H1 (cell line): ENCODE results near the gene SFTPA1. TPM values are rescaled to one million over a fixed set of nuclear protein-coding genes. Genes with fewer than 3 reads are reported as not detected.

Experiments
- CTCF ChIA-PET: fragments of 300-600 bp; sonication (Branson Sonifier 250); formaldehyde crosslinking; loops from one replicate; lab custom pipeline; 2021; ENCODE audit not compliant: partially characterized antibody; lab: Charles Lee
- POLR2A ChIA-PET: fragments of 300-600 bp; sonication (Branson Sonifier 250); formaldehyde crosslinking; loops from one replicate; lab custom pipeline; 2021; ENCODE audit warnings: inconsistent platforms; ENCODE audit not compliant: partially characterized antibody; lab: Charles Lee
- DNase-seq, 2 experiments: peaks; one replicate each; pipeline versions ENCODE4 v3.0.0 to v3.0.0-alpha.2; 2010 to 2022; ENCODE audit warnings: low spot score in 2 of 2, low read depth in 1 of 2, mixed read lengths in 1 of 2
- FAIRE-seq: peaks from 2 replicates; lab custom pipeline; 2011; peaks lifted over from hg19 to GRCh38; lab: Jason Lieb, UNC
- H2AFZ ChIP-seq: 2 replicates; pipeline ENCODE4 v1.8.1; 2012; ENCODE audit warnings: low read length, inconsistent platforms
- H2AK5ac ChIP-seq: 2 replicates; pipeline ENCODE4 v1.6.1; 2013; ENCODE audit warnings: low read depth, low read length
- H2BK120ac ChIP-seq: replicated peaks from 2 replicates; pipeline ENCODE3; 2013; ENCODE audit warnings: low read depth, low read length, inconsistent platforms
- H2BK12ac ChIP-seq: 2 replicates; pipeline ENCODE4 v1.6.1; 2013; ENCODE audit warnings: low read depth, low read length
- H2BK15ac ChIP-seq: 2 replicates; pipeline ENCODE4 v1.6.1; 2013; ENCODE audit warnings: low read length
- H2BK20ac ChIP-seq: 2 replicates; pipeline ENCODE4 v1.6.1; 2013; ENCODE audit warnings: low read length
- H2BK5ac ChIP-seq: 2 replicates; pipeline ENCODE4 v1.6.1; 2013; ENCODE audit warnings: low read depth, low read length
- H3K14ac ChIP-seq: 2 replicates; pipeline ENCODE4 v1.6.1; 2013; ENCODE audit warnings: inconsistent platforms; ENCODE audit not compliant: insufficient read length
- H3K18ac ChIP-seq: 2 replicates; pipeline ENCODE4 v1.6.1; 2013; ENCODE audit warnings: low read length; ENCODE audit errors: extremely low read depth
- H3K23ac ChIP-seq: 2 replicates; pipeline ENCODE4 v1.6.1; 2013; ENCODE audit warnings: inconsistent platforms; ENCODE audit not compliant: insufficient read length
- H3K23me2 ChIP-seq: 2 replicates; pipeline ENCODE4 v1.6.1; 2013; ENCODE audit warnings: low read depth, low read length
- H3K27ac ChIP-seq: 2 replicates; pipeline ENCODE4 v1.6.1; 2011; ENCODE audit warnings: low read depth, low read length, inconsistent platforms
- H3K27me3 ChIP-seq, 4 experiments: replicated peaks in 1 of 4; 1 replicate in 1 of 4; 2 replicates in 3 of 4; pipeline versions ENCODE4 v1.6.1 to v1.8.1; 2011 to 2013; ENCODE audit warnings: low read length in 3 of 4, mild to moderate bottlenecking in 3 of 4, inconsistent platforms in 2 of 4, mixed read lengths in 2 of 4, moderate library complexity in 1 of 4; ENCODE audit not compliant: control insufficient read depth in 3 of 4, insufficient read depth in 3 of 4; ENCODE audit errors: extremely low read depth in 1 of 4
- H3K36me3 ChIP-seq, 4 experiments: 2 replicates each; pipeline versions ENCODE4 v1.6.1 to v1.8.1; 2011 to 2013; ENCODE audit warnings: mild to moderate bottlenecking in 4 of 4, low read length in 3 of 4, moderate library complexity in 2 of 4, control low read depth in 1 of 4, inconsistent platforms in 1 of 4; ENCODE audit not compliant: insufficient read depth in 4 of 4, control insufficient read depth in 2 of 4
- H3K4ac ChIP-seq: replicated peaks from 2 replicates; pipeline ENCODE3; 2013; ENCODE audit warnings: low read length, low read depth, mixed read lengths, inconsistent platforms; ENCODE audit not compliant: insufficient read length
- H3K4me1 ChIP-seq, 4 experiments: replicated peaks in 1 of 4; 1 replicate in 1 of 4; 2 replicates in 3 of 4; pipeline versions ENCODE4 v1.6.1 to v1.8.1; 2011 to 2013; ENCODE audit warnings: low read length in 3 of 4, inconsistent platforms in 2 of 4, mixed read lengths in 1 of 4; ENCODE audit not compliant: insufficient read depth in 4 of 4, control insufficient read depth in 3 of 4
- H3K4me2 ChIP-seq, 2 experiments: 2 replicates each; pipeline versions ENCODE4 v1.6.1 to v1.8.1; 2011 to 2013; ENCODE audit warnings: low read depth in 2 of 2, low read length in 2 of 2, control low read depth in 1 of 2, inconsistent platforms in 1 of 2, mild to moderate bottlenecking in 1 of 2; ENCODE audit not compliant: insufficient read depth in 1 of 2
- H3K4me3 ChIP-seq, 4 experiments: fragments of 200-600, 300-600 bp in 1 of 4; sonication (generic), shearing (Covaris generic), sonication (Bioruptor Twin) in 1 of 4; 2 replicates each; pipeline versions ENCODE4 v1.5.1 to v1.8.1; 2011 to 2016; ENCODE audit warnings: low read length in 4 of 4, low read depth in 3 of 4, control low read depth in 2 of 4, inconsistent platforms in 2 of 4, mild to moderate bottlenecking in 2 of 4, mixed read lengths in 1 of 4, moderate library complexity in 1 of 4; ENCODE audit not compliant: insufficient read depth in 2 of 4; ENCODE audit errors: extremely low read depth in 1 of 4
- H3K56ac ChIP-seq: replicated peaks from 2 replicates; pipeline ENCODE3; 2013; ENCODE audit warnings: low read depth, mild to moderate bottlenecking, mixed read lengths, low read length, inconsistent platforms; ENCODE audit not compliant: insufficient read length
- H3K79me1 ChIP-seq: 2 replicates; pipeline ENCODE4 v1.6.1; 2013; ENCODE audit warnings: low read depth, low read length, control low read depth
- H3K79me2 ChIP-seq, 2 experiments: 2 replicates each; pipeline versions ENCODE4 v1.6.1 to v1.8.1; 2012 to 2013; ENCODE audit warnings: low read length in 2 of 2, mild to moderate bottlenecking in 2 of 2, inconsistent platforms in 1 of 2; ENCODE audit not compliant: insufficient read depth in 2 of 2, control insufficient read depth in 1 of 2
- H3K9ac ChIP-seq, 4 experiments: replicated peaks in 1 of 4; 1 replicate in 1 of 4; 2 replicates in 3 of 4; pipeline versions ENCODE4 v1.6.1 to v1.8.1; 2011 to 2013; ENCODE audit warnings: low read depth in 3 of 4, low read length in 3 of 4, control low read depth in 2 of 4, mild to moderate bottlenecking in 2 of 4, moderate library complexity in 2 of 4, inconsistent platforms in 1 of 4; ENCODE audit errors: extremely low read depth in 1 of 4
- H3K9me3 ChIP-seq, 2 experiments: 2 replicates each; pipeline versions ENCODE4 v1.6.1 to v1.8.1; 2012 to 2013; ENCODE audit warnings: mild to moderate bottlenecking in 2 of 2, moderate library complexity in 2 of 2, control low read depth in 1 of 2, inconsistent platforms in 1 of 2, low read depth in 1 of 2, low read length in 1 of 2, mixed read lengths in 1 of 2; ENCODE audit not compliant: insufficient read depth in 2 of 2
- H4K20me1 ChIP-seq, 2 experiments: replicated peaks in 1 of 2; 2 replicates each; pipeline versions ENCODE3 to v1.8.1; 2011 to 2013; ENCODE audit warnings: inconsistent platforms in 2 of 2, low read length in 2 of 2, mild to moderate bottlenecking in 1 of 2; ENCODE audit not compliant: insufficient read depth in 2 of 2, control insufficient read depth in 1 of 2
- H4K5ac ChIP-seq: 2 replicates; pipeline ENCODE4 v1.6.1; 2013; ENCODE audit warnings: low read length, low read depth, mixed read lengths, inconsistent platforms; ENCODE audit not compliant: insufficient read length
- H4K8ac ChIP-seq: 2 replicates; pipeline ENCODE4 v1.8.0; 2013; ENCODE audit warnings: mild to moderate bottlenecking, moderate library complexity, low read length, inconsistent platforms; ENCODE audit not compliant: insufficient read depth; ENCODE audit errors: extremely low read depth
- H4K91ac ChIP-seq: replicated peaks from 2 replicates; pipeline ENCODE3; 2013; ENCODE audit warnings: low read length, mixed read lengths, inconsistent platforms; ENCODE audit not compliant: insufficient read length
- CHD1 ChIP-seq: IDR thresholded peaks from 2 replicates; pipeline ENCODE4 v1.6.1; 2012; ENCODE audit warnings: low read depth, low read length, improper control_type of control experiment
- CHD2 ChIP-seq: IDR thresholded peaks from 2 replicates; pipeline ENCODE4 v1.6.1; 2012; ENCODE audit warnings: low read length, improper control_type of control experiment
- CTBP2 ChIP-seq: IDR thresholded peaks from 2 replicates; pipeline ENCODE4 v1.7.0; 2011; ENCODE audit warnings: borderline replicate concordance, mild to moderate bottlenecking, moderate library complexity, mixed read lengths, low read length; ENCODE audit not compliant: insufficient read depth, insufficient read length
- GTF2F1 ChIP-seq: IDR thresholded peaks from 2 replicates; pipeline ENCODE4 v1.6.1; 2012; ENCODE audit warnings: low read depth, low read length, improper control_type of control experiment, borderline replicate concordance
- HDAC2 ChIP-seq, 2 experiments: fragments of 300-600 bp in 1 of 2; sonication (generic) in 1 of 2; IDR thresholded peaks; 2 replicates each; pipeline ENCODE4 v1.6.1; 2011 to 2012; ENCODE audit warnings: low read depth in 2 of 2, low read length in 2 of 2, mild to moderate bottlenecking in 2 of 2, moderate library complexity in 2 of 2, borderline replicate concordance in 1 of 2, inconsistent platforms in 1 of 2
- KDM4A ChIP-seq: IDR thresholded peaks from one replicate; pipeline ENCODE4 v1.7.1; 2012; ENCODE audit warnings: low read depth, mild to moderate bottlenecking, moderate library complexity, low read length, inconsistent platforms; ENCODE audit not compliant: severe bottlenecking
- POLR2A ChIP-seq, 2 experiments: IDR thresholded peaks; 1 replicate in 1 of 2; 2 replicates in 1 of 2; pipeline ENCODE4 v1.6.1; 2011; ENCODE audit warnings: low read depth in 2 of 2, low read length in 2 of 2, mild to moderate bottlenecking in 2 of 2; ENCODE audit errors: control extremely low read depth in 1 of 2
- POLR2AphosphoS5 ChIP-seq: IDR thresholded peaks from 2 replicates; pipeline ENCODE4 v1.6.1; 2011; ENCODE audit warnings: low read depth, low read length
- RBBP5 ChIP-seq: IDR thresholded peaks from 2 replicates; pipeline ENCODE4 v1.7.1; 2012; ENCODE audit warnings: low read depth, mild to moderate bottlenecking, inconsistent platforms, low read length, moderate library complexity, borderline replicate concordance
- SAP30 ChIP-seq: fragments of 300-600 bp; sonication (generic); IDR thresholded peaks from 2 replicates; pipeline ENCODE4 v1.7.1; 2012; ENCODE audit warnings: low read length, moderate library complexity, mild to moderate bottlenecking, inconsistent platforms; ENCODE audit not compliant: insufficient read depth, insufficient replicate concordance
- SP1 ChIP-seq: IDR thresholded peaks from 2 replicates; pipeline ENCODE4 v1.6.1; 2011; ENCODE audit warnings: low read depth, low read length
- SP4 ChIP-seq: IDR thresholded peaks from 2 replicates; pipeline ENCODE4 v1.6.1; 2012; ENCODE audit warnings: low read length, inconsistent platforms
- TAF7 ChIP-seq: optimal IDR thresholded peaks from 2 replicates; pipeline ENCODE3; 2011; ENCODE audit warnings: low read depth, mild to moderate bottlenecking, inconsistent platforms, low read length, moderate library complexity, borderline replicate concordance
- TCF12 ChIP-seq: IDR thresholded peaks from 2 replicates; pipeline ENCODE4 v1.6.1; 2011; ENCODE audit warnings: low read depth, mild to moderate bottlenecking, low read length
- TEAD4 ChIP-seq: IDR thresholded peaks from 2 replicates; pipeline ENCODE4 v1.6.1; 2012; ENCODE audit warnings: low read depth, low read length, inconsistent platforms, mixed read lengths
- WGBS, 2 experiments: shearing (Covaris generic) in 1 of 2; methylation state at CpG; one replicate each; pipeline versions ENCODE4 v1.1.6 to v1.1.7; 2013 to 2015; ENCODE audit warnings: low lambda C conversion rate in 2 of 2, mixed read lengths in 2 of 2, inconsistent platforms in 1 of 2, low coverage in 1 of 2, missing lambda C conversion rate in 1 of 2; ENCODE audit not compliant: insufficient replicate concordance in 2 of 2, insufficient coverage in 1 of 2, insufficient read length in 1 of 2; ENCODE audit errors: extremely low coverage in 1 of 2, missing lambda C conversion rate in 1 of 2; 5-methylcytosine and 5-hydroxymethylcytosine counted together
- polyA plus RNA-seq, 7 experiments: library from polyadenylated mRNA; depleted of rRNA in 3 of 7; stranded (reverse) in 5 of 7; unstranded in 2 of 7; fragments of >200 nt in 5 of 7; fragments of 200-250 nt in 2 of 7; gene quantifications; 1 replicate in 5 of 7; 2 replicates in 1 of 7; 4 replicates in 1 of 7; pipeline versions ENCODE4 v1.2.1 to v1.2.3, GENCODE V29; 2011 to 2013; ENCODE audit warnings: missing spikeins in 2 of 7, mixed read lengths in 2 of 7
- total RNA-seq: library from RNA; stranded (reverse); fragmentation: NEBNext Ultra II Directional; extraction: Animal tissue kit (Norgen Biotek cat#: 25700); gene quantifications from 2 replicates; pipeline ENCODE4 v1.2.1, GENCODE V29; 2021

SFTPA1 gene
- total and polyA plus RNA-seq, 2 of the 8 experiments (the other 6 are each of a cell fraction or from before 2014, with no cell fraction given), result not detected

- H3K4me1 ChIP-seq, result no peaks in the 10 kb centered on the region
- FAIRE-seq (peak; percentile 13), DNase-seq (no peak)
- H4K91ac ChIP-seq, result no peak overlapping the region
- WGBS, 2 experiments, result 88% methylated on average over 2 of the region's 2 CpGs; no CpG with 5 or more reads in 1 of the 2 experiments
- no peaks in the 10 kb centered on the region; a peak in 1 of 4 replicates for H3K9me3 ChIP-seq
- no peak overlapping the region for H2BK12ac ChIP-seq
- no peak overlapping the region for H4K8ac ChIP-seq
- no peaks in the 10 kb centered on the region for H4K20me1 ChIP-seq
- H3K4me3 ChIP-seq, result no peak overlapping the region
- no peak overlapping the region for H2BK20ac ChIP-seq
- no peaks in the 10 kb centered on the region for H3K23me2 ChIP-seq
- no peak overlapping the region for H2BK15ac ChIP-seq
- H3K14ac ChIP-seq, result no peak overlapping the region
- H3K23ac ChIP-seq, result no peak overlapping the region
- no peak overlapping the region for H3K56ac ChIP-seq
- no peak overlapping the region for H3K4me2 ChIP-seq
- no peak overlapping the region for H2AFZ ChIP-seq
- no peaks in the 10 kb centered on the region for H3K79me2 ChIP-seq
- no peaks in the 10 kb centered on the region for H3K36me3 ChIP-seq
- no peak overlapping the region for H2BK5ac ChIP-seq
- ChIA-PET CTCF (interaction anchor here (1.1 kb wide), 1 partner anchor 20 kb away, joined by 3 read pairs; no protein-coding TSS in a partner anchor), POLR2A (no interaction called here)
- no peak overlapping the region for H3K4ac ChIP-seq
- no peak overlapping the region for H3K18ac ChIP-seq
- H2BK120ac ChIP-seq, result no peak overlapping the region
- H3K27me3 ChIP-seq, result no peaks in the 10 kb centered on the region
- H3K79me1 ChIP-seq, result no peaks in the 10 kb centered on the region
- H3K9ac ChIP-seq, result no peak overlapping the region
- H2AK5ac ChIP-seq, result no peak overlapping the region
- H4K5ac ChIP-seq, result no peak overlapping the region
- H3K27ac ChIP-seq, result no peak overlapping the region
- TF ChIP-seq SAP30 (no peak), TEAD4 (no peak), KDM4A (no peak), TAF7 (no peak), POLR2A (IDR thresholded peaks at IDR 0.05; ENCODE audit: control extremely low read depth in 1 of 2, low read depth in 2 of 2, low read length in 2 of 2) (no peak), GTF2F1 (no peak), SP4 (no peak), SP1 (no peak), RBBP5 (no peak), CHD2 (no peak), TCF12 (no peak), CHD1 (no peak), POLR2AphosphoS5 (no peak), CTBP2 (no peak), HDAC2 (IDR thresholded peaks at IDR 0.05; ENCODE audit: borderline replicate concordance in 1 of 2, low read depth in 2 of 2, low read length in 2 of 2) (no peak)
Observed at GRCh38 chr10:79627075-79627474, 16.3 kb downstream of the SFTPA1 start.
